ENCODE measurements around the gene ZNF578.
"Not testable (repeated sequence)": the region's sequence is repeated elsewhere in the genome, so short reads cannot be mapped to it uniquely, and the experiment has no call there.

ZNF578 gene

DNA sequence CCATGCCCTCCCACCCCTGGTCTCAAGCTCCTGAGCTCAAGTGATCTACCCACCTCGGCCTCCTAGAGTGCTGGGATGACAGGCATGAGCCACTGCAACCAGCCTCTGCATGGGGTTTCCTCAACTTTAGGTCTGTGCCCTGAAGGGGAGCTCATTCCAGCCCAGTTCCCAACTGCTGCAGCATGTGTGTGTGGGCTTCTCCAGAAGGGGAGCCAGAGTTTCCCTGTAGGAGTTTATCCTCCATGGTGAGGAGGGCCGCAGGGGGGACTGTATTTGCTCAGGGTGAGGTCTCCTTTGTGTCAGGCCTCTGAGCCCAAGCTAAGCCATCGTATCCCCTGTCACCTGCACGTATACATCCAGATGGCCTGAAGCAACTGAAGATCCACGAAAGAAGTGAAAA, 62.8 kb downstream of the ZNF578 start:
- DNase-seq (ENCODE audit: low spot score), result no peak

DNA sequence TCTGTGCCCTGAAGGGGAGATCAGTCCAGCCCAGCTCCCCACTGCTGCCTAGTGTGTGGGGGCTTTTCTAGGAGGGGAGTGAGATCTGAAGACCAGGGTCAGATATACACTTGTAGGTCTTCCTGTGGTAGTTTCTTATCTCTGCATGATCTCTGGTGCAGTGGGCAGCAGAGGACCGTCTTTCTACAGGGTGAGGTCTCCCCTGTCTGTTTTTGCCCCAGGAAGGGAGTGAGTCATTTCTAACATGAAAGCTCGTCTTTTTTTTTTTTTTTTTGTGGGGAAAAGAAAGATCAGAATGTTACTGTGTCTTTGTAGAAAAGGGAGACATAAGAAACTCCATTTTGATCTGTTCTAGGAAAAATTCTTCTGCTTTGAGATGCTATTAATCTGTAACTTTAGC, 65.3 kb downstream of the ZNF578 start:
- DNase-seq (ENCODE audit: low spot score), result no peak

DNA sequence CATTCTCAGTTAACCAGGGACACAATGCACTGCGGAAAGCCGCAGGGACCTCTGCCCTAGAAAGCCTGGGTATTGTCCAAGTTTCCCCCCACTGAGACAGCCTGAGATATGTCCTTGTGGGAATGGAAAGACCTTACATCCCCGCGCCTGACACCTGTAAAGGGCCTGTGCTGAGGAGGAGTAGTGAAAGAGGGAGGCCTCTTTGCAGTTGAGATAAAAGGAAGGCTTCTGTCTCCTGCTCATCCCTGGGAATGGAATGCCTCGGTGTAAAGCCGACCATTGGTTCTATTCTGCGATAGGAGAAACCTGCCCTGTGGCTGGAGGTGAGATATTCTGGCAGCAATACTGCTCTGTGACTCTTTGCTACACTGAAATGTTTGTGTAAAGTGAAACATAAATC, 65.8 kb downstream of the ZNF578 start:
- not testable (repeated sequence) for DNase-seq (ENCODE audit: low spot score)

DNA sequence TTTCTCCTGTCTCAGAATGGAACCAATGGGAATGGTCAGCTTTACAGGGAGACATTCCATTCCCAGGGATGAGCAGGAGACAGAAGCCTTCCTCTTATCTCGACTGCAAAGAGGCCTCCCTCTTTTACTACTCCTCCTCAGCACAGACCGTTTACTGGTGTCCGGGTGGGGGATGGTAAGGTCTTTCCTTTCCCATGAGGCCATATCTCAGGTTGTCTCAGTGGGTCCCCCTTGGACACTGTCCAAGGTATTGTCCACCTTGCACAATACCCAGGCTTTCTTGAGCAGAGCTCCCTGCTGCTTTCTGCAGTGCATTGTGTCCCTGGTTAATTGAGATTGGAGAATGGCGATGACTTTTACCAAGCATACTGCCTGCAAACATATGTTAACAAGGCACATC, 66.7 kb downstream of the ZNF578 start:
- no peak for DNase-seq (ENCODE audit: low spot score)

DNA sequence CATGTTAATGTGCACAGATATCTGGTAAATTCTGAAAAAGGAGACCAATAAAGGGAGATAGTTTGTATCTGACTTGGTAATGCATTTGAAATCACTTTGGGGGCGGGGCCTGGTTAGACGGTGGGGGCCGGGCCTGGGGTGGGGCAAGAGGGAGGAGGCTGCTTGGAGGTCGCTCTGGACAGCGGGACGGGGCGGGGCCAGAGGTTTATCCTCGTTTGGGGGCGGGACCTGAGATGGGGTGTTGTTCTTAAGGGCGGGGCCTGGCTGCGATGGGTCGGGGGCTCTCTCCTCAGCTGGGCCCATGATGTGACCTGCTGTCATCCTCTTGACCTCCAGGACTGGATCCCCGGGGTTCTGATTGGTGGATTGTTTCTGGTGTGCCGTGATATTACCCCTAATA, 69.2 kb downstream of the ZNF578 start:
- DNase-seq (ENCODE audit: low spot score), result no peak

DNA sequence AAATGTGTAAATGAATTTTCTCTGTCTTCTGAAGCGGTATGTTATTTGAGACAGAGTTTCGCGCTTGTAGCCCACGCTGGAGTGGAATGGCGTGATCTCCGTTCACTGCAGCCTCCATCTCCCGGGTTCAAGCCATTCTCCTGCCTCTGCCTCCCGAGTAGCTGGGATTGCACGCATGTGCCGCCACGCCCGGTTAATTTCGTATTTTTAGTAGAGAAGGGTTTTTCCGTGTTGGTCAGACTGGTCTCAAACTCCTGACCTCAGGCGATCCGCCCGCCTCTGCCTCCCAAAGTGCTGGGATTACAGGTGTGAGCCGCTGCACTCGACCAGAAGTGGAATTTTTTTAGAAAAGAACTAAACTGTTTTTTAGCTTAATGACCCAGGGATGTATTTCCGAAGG, 70.7 kb downstream of the ZNF578 start:
- DNase-seq (ENCODE audit: low spot score), result no peak

DNA sequence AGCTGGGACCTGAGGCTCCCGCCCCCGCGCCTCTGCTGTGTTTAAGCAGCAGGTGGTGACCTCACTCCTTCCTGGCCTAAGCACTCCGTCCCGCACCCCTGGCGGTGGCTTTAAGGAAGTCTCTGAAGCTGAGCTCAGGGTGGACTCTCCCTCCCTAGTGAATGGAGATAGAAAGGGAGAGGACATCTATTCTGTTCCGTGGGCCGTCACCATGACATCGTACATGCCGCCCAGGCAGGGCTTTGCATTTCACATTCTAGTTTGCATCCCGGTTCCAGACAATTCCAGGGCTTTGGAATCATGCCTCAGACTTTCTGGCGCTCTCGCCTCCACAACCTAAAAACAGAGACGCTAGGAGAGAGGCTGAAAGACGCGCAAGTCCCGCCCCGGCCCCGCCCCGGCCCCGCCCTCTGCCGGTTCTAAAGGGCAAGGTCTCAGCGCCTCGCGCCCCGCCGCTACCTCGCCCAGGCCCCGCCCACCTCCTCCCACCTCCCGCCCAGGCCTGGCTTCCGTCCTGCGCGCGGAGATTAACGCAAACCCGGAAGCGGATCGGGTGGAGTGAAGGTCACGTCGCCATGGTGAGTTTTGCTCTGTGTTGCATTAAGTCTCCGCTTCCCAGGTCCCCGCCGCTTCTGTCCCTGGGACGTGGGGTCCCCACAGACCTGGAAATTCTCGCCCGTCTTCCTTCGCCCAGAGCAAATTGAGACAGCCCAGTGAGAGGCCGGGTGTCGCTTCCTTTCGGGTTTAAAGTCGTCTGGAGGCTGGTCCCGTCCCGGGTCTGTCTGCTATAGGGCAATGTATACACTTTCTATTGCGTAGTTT, 74.0 kb downstream of the ZNF578 start, which contains the start of gene ZNF808:
ZNF808 (plus strand) TSS at position 535 of the 822 bp plus-strand sequence. CDS start 15,617 bp downstream, outside the sequence.
- DNase-seq (ENCODE audit: low spot score), result peak; percentile 84

DNA sequence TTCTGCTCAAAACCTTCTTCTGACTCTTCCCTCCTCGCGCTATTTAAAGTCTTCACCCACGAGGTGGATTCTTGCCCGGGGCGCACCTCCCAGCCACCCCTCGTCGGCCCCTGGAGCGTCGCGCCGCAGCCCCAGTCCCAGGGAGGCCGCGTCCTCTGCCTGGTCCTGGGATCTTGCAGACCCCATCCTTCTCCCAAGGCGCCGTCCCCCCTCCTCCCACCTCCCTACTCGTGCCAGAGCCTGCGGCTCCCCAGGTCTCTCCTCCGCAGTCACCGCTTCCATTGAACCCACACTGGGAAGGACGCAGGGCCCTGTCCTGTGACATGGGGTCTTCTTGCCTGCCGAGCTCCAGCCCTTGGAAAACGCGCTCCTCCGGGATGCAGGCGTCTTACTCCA, 74.6 kb downstream of the ZNF578 start:
- DNase-seq (ENCODE audit: low spot score), result peak; percentile 1

DNA sequence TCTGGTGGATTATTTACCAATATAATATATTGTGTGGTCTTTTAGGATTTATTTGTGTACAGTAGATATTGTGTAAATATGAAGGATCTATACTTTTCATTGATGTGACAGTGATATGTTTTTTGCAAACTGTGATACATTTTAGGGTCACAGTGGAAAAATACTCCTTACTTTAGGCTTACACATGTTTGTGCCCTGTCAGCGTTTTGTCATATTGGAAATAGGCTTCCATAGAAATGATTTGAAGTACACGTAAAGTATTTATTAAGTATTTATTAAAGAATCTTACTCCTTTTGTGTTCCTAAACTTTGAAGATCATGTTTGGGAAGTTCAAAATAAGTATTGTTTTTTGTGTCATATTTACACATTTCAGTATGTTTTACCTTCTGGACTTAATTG, 79.1 kb downstream of the ZNF578 start:
- no peak for DNase-seq (ENCODE audit: low spot score)

DNA sequence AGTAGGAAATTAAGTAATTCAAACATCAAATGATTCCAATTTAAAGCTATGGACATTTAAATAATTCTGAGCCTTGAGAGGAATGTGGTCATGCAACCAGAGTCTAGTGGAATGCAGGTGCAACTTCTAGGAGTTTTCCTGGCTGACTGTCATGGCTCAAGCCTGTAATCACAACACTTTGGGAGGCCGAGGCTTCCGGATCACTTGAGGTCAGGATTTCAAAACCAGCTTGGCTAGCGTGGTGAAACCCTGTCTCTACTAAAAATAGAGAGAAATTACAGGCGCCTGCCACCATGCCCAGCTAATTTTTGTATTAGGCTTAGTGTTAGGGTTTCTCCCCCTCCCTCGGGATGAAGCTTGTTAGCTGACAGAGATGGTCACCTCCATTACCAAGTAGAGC, 80.5 kb downstream of the ZNF578 start:
- DNase-seq (ENCODE audit: low spot score), result no peak

DNA sequence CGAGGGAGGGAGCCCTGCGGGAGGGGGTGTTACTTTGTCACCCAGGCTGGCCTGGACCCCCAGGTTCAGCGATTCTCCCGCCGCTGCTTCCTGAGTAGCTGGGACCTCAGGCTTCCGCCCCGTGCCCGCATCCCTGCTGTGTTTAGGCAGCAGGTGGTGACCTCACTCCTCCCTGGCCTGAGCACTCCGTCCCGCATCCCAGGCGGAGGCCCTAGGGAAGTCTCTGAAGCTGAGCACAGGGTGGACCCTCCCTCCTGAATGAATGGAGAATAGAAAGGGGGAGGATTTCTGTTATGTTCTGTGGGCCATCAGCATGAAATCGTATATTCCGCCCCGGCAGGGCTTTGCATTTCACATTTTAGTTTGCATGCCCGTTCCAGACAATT, 82.0 kb downstream of the ZNF578 start:
- not testable (repeated sequence) for DNase-seq (ENCODE audit: low spot score)

DNA sequence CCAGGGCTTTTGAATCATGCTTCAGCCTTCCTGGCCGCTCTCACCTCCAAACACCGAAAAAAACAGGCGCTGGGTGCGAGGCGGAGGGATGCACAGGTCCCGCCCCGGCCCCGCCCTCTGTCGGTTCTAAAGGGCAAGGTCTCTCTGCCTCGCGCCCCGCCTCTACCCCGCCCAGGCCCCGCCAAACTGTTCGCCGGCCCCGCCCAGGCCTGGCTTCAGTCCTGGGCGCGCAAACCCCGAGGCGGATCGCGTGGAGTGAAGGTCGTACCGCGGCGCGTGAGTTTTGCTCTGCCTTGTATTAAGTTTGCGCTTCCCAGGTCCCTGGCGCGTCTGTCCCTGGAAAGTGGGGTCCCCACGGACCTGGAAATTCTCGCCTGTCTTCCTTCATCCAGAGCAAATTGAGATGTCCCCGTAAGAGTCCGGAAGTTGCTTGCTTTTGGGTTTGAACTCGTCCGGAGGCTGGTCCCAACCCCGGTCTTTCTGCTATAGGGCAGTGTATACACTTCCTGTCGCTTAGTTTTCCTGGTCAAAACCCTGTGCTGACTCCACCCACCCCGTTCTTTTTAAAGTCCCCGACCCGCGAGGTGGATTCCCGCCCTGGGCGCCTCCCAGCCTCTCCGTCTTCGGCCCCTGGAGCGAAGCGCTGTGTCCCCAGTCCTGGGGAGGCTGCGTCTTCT, 82.6 kb downstream of the ZNF578 start:
- DNase-seq (ENCODE audit: low spot score), result peak; percentile 58

DNA sequence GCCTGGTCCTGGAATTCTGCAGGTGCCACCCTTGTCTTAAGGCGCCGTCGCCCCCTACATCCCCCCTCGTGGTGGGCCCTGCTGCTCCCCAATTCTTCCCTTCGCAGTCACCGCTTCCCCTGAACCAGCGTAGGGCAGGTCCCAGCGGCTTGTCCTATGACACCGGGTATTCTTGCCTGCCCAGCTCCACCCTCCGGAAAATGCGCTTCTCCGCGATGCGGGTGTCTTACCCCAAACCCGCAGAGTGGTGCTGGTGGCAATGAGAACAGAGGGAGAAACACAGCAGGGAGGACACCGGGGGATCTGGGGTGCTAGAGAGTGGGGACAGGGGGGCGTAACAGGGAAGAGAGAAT, 83.1 kb downstream of the ZNF578 start:
- no peak for DNase-seq (ENCODE audit: low spot score)

DNA sequence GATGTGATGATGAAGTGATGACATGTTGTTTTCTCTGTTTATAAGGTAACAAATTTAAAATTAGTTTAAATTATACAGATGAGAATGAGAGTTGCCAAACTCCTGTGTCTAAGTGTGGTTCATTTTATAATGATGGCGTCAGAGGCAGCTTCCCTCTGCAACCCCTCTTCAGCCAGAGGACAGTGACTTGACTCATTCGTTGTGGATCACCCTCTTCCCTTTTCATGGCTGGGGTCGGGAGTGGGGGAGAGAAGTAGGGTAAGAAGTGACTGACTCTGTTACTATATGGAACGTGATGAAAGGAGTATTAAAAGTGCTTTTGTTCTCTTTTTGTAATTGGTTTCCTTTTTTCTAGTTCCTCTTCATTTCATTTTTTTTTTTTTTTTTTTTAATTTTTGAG, 85.5 kb downstream of the ZNF578 start:
- DNase-seq (ENCODE audit: low spot score), result not testable (repeated sequence)

DNA sequence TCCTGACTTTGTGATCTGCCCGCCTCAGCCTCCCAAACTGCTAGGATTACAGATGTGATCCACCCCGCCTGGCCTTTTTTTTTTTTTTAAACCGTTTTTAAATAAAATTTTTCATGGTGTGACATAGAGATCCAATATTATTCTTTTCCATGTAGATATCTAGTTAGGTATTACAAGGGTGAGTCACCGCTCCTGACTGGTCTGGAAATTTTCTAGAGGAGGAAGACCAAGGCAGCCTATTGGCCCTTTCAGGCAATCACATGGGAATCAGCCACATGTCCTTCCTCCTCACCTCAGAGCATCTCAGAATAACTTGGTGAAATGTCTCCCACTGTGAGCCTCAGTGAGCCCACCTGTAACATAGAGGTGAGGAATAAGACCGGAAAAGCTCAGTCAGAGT, 87.8 kb downstream of the ZNF578 start:
- not testable (repeated sequence) for DNase-seq (ENCODE audit: low spot score)

DNA sequence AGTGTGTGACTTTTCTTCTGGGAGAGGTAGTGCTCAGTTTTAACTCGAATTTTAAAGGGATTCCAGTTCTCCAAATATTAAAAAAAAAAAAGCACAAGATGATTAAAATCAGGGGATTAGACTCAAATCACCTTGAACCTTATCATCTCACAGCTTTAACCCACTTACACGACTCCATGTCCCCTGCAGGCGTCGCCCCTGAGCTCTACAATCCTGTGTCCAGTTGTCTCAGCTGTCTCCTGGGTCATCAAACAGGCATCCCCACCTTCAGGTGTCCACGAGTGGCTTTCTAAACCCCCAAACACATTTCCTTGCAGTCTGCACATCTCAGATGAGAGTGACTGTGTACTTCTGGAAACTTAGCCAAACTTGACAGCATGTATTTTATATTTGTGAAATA, 88.3 kb downstream of the ZNF578 start:
- no peak for DNase-seq (ENCODE audit: low spot score)

DNA sequence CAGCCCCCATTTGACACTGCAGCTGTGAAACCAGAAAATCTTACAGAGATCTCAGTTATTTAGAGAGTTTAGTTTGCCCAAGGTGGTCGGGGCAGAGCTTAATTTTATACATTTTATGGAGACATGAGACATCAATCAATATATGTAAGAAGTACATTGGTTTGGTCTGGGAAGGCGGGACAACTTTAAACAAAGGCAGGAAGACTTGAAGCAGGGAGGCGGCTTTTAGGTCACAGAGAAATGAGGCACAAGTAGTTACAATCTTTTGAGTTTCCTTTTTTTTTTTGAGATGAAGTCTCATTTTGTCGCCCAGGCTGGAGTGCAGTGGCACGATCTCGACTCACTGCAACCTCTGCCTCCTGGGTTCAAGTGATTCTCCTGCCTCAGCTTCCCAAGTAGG, 89.2 kb downstream of the ZNF578 start:
- DNase-seq (ENCODE audit: low spot score), result not testable (repeated sequence)

DNA sequence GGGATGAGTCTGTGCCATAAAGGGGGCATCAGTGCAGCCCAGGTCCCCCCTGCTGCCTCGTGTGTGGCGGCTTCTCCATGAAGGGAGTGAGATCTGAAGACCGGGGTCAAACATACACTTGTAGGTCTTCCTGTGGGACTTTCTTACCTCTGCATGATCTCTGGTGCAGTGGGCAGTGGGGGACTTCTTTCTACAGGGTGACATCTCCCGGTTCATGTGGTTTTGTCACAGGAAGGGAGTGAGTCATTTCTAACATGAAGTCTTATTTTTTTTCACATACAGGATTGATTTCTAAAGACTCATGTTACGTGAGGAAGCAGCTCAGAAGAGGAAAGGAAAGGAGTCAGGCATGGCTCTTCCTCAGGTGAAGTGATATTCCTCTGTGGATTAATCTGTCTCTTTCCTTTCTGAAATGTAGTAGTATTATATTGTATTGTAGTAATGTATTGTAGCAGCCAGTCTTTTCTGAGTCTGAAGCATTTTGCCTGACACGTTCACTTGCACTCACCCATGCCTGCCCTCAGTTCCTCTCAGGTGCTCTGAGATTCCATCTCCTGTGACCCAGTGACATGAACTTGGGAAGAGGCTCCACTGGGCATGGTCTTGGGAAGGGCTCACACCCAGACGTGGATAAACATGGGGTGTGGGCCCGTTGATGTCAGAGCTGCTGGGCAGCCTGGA, 89.8 kb downstream of the ZNF578 start:
- no peak for DNase-seq (ENCODE audit: low spot score)

DNA sequence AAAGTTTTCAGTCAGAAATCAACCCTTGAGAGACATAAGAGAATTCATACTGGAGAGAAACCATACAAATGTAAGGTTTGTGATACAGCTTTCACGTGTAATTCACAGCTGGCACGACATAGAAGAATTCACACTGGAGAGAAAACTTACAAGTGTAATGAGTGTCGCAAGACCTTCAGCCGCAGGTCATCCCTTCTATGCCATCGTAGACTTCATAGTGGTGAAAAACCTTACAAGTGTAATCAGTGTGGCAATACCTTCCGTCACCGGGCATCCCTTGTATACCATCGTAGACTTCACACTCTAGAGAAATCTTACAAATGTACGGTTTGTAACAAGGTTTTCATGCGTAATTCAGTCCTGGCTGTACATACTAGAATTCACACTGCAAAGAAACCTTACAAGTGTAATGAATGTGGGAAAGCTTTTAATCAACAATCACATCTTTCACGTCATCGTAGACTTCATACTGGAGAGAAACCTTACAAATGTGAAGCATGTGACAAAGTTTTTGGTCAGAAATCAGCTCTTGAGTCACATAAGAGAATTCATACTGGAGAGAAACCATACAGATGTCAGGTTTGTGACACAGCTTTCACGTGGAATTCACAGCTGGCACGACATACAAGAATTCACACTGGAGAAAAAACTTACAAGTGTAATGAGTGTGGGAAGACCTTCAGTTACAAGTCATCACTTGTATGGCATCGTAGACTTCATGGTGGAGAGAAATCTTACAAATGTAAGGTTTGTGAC, 101.0 kb downstream of the ZNF578 start:
- DNase-seq (ENCODE audit: low spot score), result no peak

DNA sequence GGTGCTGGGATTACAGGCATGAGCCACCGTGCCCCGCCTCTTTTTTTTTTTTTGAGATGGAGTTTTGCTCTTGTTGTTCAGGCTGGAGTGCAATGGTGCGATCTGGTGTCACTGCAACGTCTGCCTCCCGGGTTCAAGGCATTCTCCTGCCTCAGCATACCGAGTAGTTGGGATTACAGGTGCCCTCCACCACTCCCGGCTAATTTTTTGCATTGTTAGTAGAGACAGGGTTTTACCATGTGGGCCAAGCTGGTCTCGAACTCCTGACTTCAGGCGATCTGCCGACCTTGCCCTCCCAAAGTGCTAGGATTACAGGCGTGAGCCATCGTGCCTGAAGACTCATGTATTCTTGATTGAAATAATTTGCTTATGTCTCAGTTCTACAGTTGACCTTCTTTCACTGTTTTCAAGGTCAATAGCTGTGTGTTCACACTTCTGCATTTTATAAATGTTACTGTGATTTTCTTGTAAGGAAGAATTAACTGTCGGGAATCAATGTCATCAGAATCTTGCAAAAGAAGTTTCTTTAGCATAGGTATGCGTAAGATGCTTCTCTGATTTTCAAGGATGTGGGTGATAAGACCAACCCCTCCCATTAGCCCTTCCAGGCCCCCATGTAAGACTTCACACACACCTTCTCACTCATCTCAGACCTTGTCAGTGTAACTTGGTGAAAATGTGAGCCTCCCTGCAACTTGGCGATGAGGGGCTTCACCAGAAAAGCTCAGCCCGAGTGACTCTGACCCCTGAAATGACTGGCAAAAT, 104.1 kb downstream of the ZNF578 start:
- DNase-seq (ENCODE audit: low spot score), result no peak

DNA sequence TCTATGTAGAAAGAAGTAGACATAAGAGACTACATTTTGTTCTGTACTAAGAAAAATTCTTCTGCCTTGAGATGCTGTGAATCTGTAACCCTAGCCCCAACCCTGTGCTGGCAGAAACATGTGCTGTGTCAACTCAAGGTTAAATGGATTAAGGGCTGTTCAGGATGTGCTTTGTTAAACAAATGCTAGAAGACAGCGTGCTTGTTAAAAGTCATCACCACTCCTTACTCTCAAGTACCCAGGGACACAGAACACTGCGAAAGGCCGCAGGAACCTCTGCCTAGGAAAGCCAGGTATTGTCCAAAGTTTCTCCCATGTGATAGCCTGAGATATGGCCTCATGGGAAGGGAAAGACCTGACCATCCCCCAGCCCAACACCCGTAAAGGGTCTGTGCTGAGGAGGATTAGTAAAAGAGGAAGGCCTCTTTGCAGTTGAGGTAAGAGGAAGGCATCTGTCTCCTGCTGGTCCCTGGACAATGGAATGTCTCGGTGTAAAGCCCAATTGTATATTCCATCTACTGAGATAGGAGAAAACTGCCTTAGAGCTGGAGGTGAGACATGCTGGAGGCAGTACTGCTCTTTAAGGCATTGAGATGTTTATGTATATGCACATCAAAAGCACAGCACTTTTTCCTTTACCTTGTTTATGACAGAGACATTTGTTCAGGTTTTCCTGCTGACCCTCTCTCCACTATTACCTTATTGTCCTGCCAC, 105.5 kb downstream of the ZNF578 start:
- not testable (repeated sequence) for DNase-seq (ENCODE audit: low spot score)
